Measurements from ENCODE around the gene LYPD1.

LYPD1 gene

GRCh38 chr2:132668987-132669907 is 758 bp downstream of the LYPD1 start:
- peak in 5 of 56 donors; percentile 22 to 30 (median 26) for DNase-seq

GRCh38 chr2:132668189-132668823 is 1.7 kb downstream of the LYPD1 start:
- peak in 9 of 56 donors; percentile 15 to 42 (median 23) for DNase-seq

- DNase-seq = no peak
These were observed 2.3 kb downstream of the LYPD1 start for GRCh38 chr2:132667706-132668105.

GRCh38 chr2:132665401-132666140 is 4.4 kb downstream of the LYPD1 start:
- no peak for DNase-seq

- no peak for DNase-seq
These were observed 5.9 kb downstream of the LYPD1 start for GRCh38 chr2:132664096-132664495.

GRCh38 chr2:132662732-132663131 is 7.3 kb downstream of the LYPD1 start:
- DNase-seq = no peak

GRCh38 chr2:132659331-132659730 is 10.7 kb downstream of the LYPD1 start:
- DNase-seq = no peak

GRCh38 chr2:132656266-132656975 is 13.6 kb downstream of the LYPD1 start:
- no peak for DNase-seq

- no peak for DNase-seq
These were observed 15.0 kb downstream of the LYPD1 start for GRCh38 chr2:132654968-132655367.

- no peak for DNase-seq
These were observed 15.7 kb downstream of the LYPD1 start for GRCh38 chr2:132654335-132654734.

GRCh38 chr2:132652474-132652873 is 17.5 kb downstream of the LYPD1 start:
- no peak for DNase-seq

GRCh38 chr2:132651115-132652045 is 18.6 kb downstream of the LYPD1 start:
- peak in 8 of 56 donors; percentile 16 to 74 (median 43) for DNase-seq

GRCh38 chr2:132646540-132647108 is 23.4 kb downstream of the LYPD1 start:
- DNase-seq = no peak

- peak in 4 of 56 donors; percentile 11 to 24 (median 16) for DNase-seq
These were observed 24.1 kb downstream of the LYPD1 start for GRCh38 chr2:132645722-132646539.

- DNase-seq = peak in 4 of 56 donors; percentile 14 to 20 (median 14)
These were observed 24.8 kb downstream of the LYPD1 start for GRCh38 chr2:132645176-132645575.

- DNase-seq = no peak
These were observed 27.6 kb downstream of the LYPD1 start for GRCh38 chr2:132642415-132642814.

- no peak for DNase-seq
These were observed 28.2 kb downstream of the LYPD1 start for GRCh38 chr2:132641819-132642218.

GRCh38 chr2:132640116-132640515 is 29.9 kb downstream of the LYPD1 start:
- DNase-seq = no peak
